Osteocyte (in vitro differentiated cells): ENCODE measurements around the gene LRRN2. TPM values are rescaled to one million over a fixed set of nuclear protein-coding genes. Genes with fewer than 3 reads are reported as not detected.
"Not testable (repeated sequence)": the region's sequence is repeated elsewhere in the genome, so short reads cannot be mapped to it uniquely, and the experiment has no call there.

Experiments
- DNase-seq: peaks from one replicate; pipeline ENCODE4 v3.0.0; 2021; ENCODE audit warnings: mixed read lengths; ENCODE audit not compliant: unreplicated experiment; ENCODE audit errors: extremely low spot score
- H3K27ac Mint-ChIP-seq: one replicate; pipeline ENCODE4 v1.8.0; 2021; ENCODE audit warnings: mild to moderate bottlenecking, mixed read lengths; ENCODE audit not compliant: unreplicated experiment
- H3K27me3 Mint-ChIP-seq: one replicate; pipeline ENCODE4 v1.8.0; 2021; ENCODE audit warnings: mixed read lengths; ENCODE audit not compliant: unreplicated experiment
- H3K36me3 Mint-ChIP-seq: one replicate; pipeline ENCODE4 v1.8.0; 2021; ENCODE audit warnings: mixed read lengths; ENCODE audit not compliant: unreplicated experiment
- H3K4me1 Mint-ChIP-seq: one replicate; pipeline ENCODE4 v1.8.0; 2021; ENCODE audit warnings: mixed read lengths; ENCODE audit not compliant: unreplicated experiment
- H3K4me3 Mint-ChIP-seq: one replicate; pipeline ENCODE4 v1.8.0; 2021; ENCODE audit warnings: mild to moderate bottlenecking, moderate library complexity, mixed read lengths; ENCODE audit not compliant: unreplicated experiment
- H3K9me3 Mint-ChIP-seq: one replicate; pipeline ENCODE4 v1.8.0; 2021; ENCODE audit warnings: mixed read lengths; ENCODE audit not compliant: unreplicated experiment
- total RNA-seq: library from RNA; stranded (reverse); gene quantifications from 2 replicates; pipeline ENCODE4 v1.2.1, GENCODE V29; 2021
- TF ChIP-seq, protein P1 (sequence below): fragments of 200-600 bp; sonication (generic); IDR thresholded peaks from 2 replicates; pipeline ENCODE4 v1.5.0; 2021; ENCODE audit warnings: antibody characterized with exemption, mild to moderate bottlenecking, moderate library complexity

LRRN2 gene
- total RNA-seq, 1 donor from 2014 or later, result not detected

DNA sequence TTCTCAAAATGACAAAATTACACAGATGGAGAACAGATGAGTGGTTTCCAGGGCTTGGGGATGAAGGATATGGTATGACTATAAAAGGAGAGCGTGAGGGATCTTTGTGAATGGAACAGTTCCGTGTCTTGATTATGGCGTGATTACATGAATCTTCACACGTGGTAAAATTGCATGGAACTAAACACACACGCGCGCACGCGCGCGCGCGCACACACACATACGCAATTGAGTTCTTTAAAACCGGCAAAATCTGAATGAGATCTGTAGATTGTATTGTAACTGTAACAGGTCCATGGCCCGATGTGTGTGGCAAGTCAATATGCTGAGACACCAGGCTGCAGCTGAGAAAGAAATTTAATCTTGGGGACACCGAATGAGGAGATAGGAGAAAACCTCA is 11.1 kb upstream of the LRRN2 start:
- DNase-seq, result no peak
- H3K4me3 Mint-ChIP-seq, result no peak overlapping the region
- peaks cover 50% of the 10 kb centered on the region for H3K27me3 Mint-ChIP-seq
- no peaks in the 10 kb centered on the region for H3K9me3 Mint-ChIP-seq
- no peaks in the 10 kb centered on the region for H3K4me1 Mint-ChIP-seq
- H3K36me3 Mint-ChIP-seq, result no peaks in the 10 kb centered on the region
- H3K27ac Mint-ChIP-seq, result no peak overlapping the region
- TF ChIP-seq, protein P1, sequence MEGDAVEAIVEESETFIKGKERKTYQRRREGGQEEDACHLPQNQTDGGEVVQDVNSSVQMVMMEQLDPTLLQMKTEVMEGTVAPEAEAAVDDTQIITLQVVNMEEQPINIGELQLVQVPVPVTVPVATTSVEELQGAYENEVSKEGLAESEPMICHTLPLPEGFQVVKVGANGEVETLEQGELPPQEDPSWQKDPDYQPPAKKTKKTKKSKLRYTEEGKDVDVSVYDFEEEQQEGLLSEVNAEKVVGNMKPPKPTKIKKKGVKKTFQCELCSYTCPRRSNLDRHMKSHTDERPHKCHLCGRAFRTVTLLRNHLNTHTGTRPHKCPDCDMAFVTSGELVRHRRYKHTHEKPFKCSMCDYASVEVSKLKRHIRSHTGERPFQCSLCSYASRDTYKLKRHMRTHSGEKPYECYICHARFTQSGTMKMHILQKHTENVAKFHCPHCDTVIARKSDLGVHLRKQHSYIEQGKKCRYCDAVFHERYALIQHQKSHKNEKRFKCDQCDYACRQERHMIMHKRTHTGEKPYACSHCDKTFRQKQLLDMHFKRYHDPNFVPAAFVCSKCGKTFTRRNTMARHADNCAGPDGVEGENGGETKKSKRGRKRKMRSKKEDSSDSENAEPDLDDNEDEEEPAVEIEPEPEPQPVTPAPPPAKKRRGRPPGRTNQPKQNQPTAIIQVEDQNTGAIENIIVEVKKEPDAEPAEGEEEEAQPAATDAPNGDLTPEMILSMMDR, result no peak

DNA sequence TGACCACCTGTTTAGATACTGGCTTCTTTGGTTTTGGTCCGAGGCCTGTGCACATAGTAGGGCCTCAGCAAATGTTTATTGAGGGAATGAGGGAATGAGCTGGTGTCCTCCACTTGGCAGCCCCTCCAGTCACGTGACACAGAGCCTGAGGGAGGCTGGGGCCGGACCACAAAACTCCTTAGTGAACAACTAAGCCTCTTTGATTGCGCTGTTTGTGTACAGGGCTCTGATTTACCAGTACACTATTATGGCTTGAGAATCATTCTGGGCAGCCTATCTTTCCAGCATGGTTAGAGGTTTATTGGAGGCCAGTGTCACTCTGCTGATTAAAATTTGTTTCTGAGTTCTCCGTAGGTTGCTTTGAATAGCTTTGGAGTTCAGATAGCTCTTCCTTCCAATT is 10.2 kb upstream of the LRRN2 start:
- H3K4me1 Mint-ChIP-seq, result no peaks in the 10 kb centered on the region
- no peak overlapping the region for H3K27ac Mint-ChIP-seq
- H3K9me3 Mint-ChIP-seq, result no peaks in the 10 kb centered on the region
- H3K4me3 Mint-ChIP-seq, result no peak overlapping the region
- peaks cover 48% of the 10 kb centered on the region for H3K27me3 Mint-ChIP-seq
- no peak for DNase-seq
- H3K36me3 Mint-ChIP-seq, result no peaks in the 10 kb centered on the region
- TF ChIP-seq, protein P1, result no peak

DNA sequence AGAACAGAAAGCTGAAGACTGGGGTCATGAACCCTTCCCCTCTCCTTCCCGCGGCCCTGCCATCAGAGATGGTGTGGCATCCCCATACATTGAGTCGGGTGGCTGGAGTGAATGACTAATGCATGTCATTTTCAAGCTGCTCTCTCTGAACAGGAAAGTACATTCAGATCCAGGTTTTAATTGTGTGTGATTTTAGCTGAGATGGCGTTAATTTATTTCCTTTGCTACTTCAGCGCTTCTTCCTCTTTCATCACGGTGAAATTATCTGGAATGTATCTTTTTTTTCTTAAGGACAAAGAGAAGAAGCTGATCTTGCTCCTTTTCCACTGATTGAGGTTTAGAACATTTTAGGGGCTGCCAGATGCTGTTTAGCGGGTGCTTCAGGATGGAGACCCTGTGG is 8.6 kb upstream of the LRRN2 start:
- TF ChIP-seq, protein P1, result no peak
- no peaks in the 10 kb centered on the region for H3K4me1 Mint-ChIP-seq

DNA sequence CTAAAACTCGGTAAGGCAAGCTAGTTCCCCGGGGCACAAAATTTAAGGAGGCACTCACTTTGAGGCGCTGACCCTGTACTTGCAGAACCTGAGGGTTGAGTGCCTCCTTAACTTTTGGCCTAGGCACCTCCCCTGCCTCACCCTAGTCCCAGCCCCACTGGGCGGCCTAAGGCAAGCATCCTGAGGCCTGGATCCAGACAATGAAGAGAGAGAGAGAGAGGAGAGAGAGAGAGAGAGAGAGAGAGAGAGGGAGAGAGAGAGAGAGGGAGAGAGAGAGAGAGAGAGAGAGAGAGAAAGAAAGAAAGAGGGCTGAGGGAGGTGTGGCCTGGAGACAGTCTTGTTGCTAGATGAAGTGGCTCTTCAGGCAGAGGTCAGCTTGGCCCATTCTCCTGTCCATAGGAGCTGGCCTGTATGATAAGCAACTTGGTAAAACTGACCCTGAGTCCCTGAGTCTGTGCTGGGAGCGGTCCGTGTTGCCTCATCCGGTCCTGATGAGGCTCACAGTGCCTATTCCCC is 7.4 kb upstream of the LRRN2 start:
- no peaks in the 10 kb centered on the region for H3K4me1 Mint-ChIP-seq
- DNase-seq, result no peak
- H3K4me3 Mint-ChIP-seq, result no peak overlapping the region
- no peaks in the 10 kb centered on the region for H3K9me3 Mint-ChIP-seq
- TF ChIP-seq, protein P1, result no peak
- H3K27me3 Mint-ChIP-seq, result peaks cover 57% of the 10 kb centered on the region
- no peak overlapping the region for H3K27ac Mint-ChIP-seq
- H3K36me3 Mint-ChIP-seq, result no peaks in the 10 kb centered on the region

More for the DNA sequence above, 8.6 kb upstream of the LRRN2 start:
- Mint-ChIP-seq H3K27ac (no peak overlapping the region), H3K4me3 (no peak overlapping the region), H3K9me3 (no peaks in the 10 kb centered on the region), H3K36me3 (no peaks in the 10 kb centered on the region), H3K27me3 (peaks cover 52% of the 10 kb centered on the region)
- DNase-seq, result no peak

DNA sequence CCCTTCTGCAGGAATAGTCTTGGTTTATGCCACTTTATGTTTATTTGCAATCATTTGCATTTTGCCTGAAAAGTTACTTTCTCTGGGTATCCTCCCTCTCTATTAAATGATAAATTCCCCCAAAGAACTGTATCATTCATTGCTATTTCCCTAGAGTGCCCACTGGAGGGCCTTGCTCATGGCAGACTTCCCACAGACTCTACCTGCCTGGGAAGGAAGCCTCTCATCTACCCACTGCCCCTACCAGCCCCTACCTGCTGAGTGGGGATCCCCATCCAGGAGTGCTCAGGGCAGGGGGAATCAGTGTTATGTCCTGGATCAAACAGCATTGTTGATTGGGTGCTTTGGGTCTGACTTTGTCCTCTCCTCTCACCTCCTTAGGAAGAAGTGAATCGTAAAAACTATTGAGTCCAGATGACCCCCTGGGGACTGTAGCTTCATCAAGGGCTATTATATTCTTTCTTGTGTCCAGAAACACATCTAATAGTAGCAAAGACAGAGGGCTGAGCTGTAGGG is 6.8 kb upstream of the LRRN2 start:
- H3K27ac Mint-ChIP-seq, result no peak overlapping the region
- H3K36me3 Mint-ChIP-seq, result no peaks in the 10 kb centered on the region
- no peak overlapping the region for H3K4me3 Mint-ChIP-seq
- TF ChIP-seq, protein P1, result no peak
- DNase-seq, result no peak
- H3K9me3 Mint-ChIP-seq, result no peaks in the 10 kb centered on the region
- no peaks in the 10 kb centered on the region for H3K4me1 Mint-ChIP-seq
- peaks cover 59% of the 10 kb centered on the region for H3K27me3 Mint-ChIP-seq

DNA sequence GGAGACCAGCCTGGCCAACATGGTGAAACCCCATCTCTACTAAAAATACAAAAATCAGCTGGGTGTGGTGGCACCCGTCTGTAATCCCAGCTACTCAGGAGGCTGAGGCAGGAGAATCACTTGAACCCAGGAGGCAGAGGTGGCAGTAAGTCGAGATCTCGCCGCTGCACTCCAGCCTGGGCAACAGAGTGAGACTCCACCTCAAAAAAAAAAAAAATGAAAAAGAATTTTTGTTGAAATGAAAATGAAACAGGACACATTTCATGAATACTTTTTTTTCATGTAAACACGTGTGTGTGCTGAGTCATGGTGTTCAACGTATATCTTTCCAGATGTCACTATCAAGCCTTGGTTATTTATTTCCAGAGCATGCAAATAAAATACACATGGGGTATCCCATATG is 5.8 kb upstream of the LRRN2 start:
- not testable (repeated sequence) for H3K27ac Mint-ChIP-seq, H3K4me3 Mint-ChIP-seq, H3K9me3 Mint-ChIP-seq, DNase-seq, H3K4me1 Mint-ChIP-seq, H3K36me3 Mint-ChIP-seq
- peaks cover 62% of the 10 kb centered on the region for H3K27me3 Mint-ChIP-seq
